Prostate gland (tissue), 2 donors: Measurements from ENCODE around the gene FAM98B.

ENCODE experiments used
- POLR2A ChIP-seq: fragments of 450-650 bp; IDR thresholded peaks from one replicate; pipeline ENCODE4 v1.6.1; 2016; ENCODE audit warnings: antibody characterized with exemption, mild to moderate bottlenecking
- POLR2AphosphoS5 ChIP-seq: sonication (generic); formaldehyde crosslinking; IDR thresholded peaks from one replicate; pipeline ENCODE4 v1.6.1; 2017; ENCODE audit warnings: antibody characterized with exemption
- TF ChIP-seq, protein P1 (sequence below), 4 experiments: fragments of 200-600 bp in 2 of 4; fragments of 450-650 bp in 2 of 4; sonication (generic) in 2 of 4; IDR thresholded peaks; 1 replicate in 3 of 4; 2 replicates in 1 of 4; pipeline ENCODE4 v1.5.1; 2016 to 2019; ENCODE audit warnings: antibody characterized with exemption in 4 of 4, mild to moderate bottlenecking in 2 of 4, moderate library complexity in 2 of 4

- TF ChIP-seq, protein P1, sequence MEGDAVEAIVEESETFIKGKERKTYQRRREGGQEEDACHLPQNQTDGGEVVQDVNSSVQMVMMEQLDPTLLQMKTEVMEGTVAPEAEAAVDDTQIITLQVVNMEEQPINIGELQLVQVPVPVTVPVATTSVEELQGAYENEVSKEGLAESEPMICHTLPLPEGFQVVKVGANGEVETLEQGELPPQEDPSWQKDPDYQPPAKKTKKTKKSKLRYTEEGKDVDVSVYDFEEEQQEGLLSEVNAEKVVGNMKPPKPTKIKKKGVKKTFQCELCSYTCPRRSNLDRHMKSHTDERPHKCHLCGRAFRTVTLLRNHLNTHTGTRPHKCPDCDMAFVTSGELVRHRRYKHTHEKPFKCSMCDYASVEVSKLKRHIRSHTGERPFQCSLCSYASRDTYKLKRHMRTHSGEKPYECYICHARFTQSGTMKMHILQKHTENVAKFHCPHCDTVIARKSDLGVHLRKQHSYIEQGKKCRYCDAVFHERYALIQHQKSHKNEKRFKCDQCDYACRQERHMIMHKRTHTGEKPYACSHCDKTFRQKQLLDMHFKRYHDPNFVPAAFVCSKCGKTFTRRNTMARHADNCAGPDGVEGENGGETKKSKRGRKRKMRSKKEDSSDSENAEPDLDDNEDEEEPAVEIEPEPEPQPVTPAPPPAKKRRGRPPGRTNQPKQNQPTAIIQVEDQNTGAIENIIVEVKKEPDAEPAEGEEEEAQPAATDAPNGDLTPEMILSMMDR (IDR thresholded peaks at IDR 0.05) = no peak
- TF ChIP-seq POLR2A = no peak
- TF ChIP-seq POLR2AphosphoS5 = no peak
Measured at GRCh38 chr15:38535491-38536200, 81.7 kb downstream of the FAM98B start.
